Measurements from ENCODE around the gene TIMM44.

Gene TIMM44

DNA sequence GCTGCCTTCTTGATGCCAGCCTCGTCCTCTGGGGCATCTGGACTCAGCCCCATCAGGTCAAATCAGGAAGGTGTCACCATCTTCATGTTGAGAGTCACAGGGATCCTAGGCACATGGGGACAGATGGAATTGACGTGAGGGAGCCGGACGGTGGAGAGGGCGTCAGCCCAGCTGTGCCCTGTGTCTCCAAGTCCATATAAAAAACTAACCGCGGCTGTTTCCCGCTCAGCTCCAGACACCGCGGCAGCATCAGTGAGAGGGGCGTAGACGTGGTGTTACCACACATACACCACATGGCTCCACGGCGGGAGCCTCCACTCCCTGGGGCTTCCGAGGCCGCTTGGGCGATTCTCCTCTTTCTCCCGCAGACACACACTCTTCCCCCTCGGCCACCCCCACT, 63.6 kb downstream of the TIMM44 start:
- H3K27me3 ChIP-seq (ENCODE audit: insufficient read depth, low read depth, severe bottlenecking), result no peaks in the 10 kb centered on the region
- H3K4me3 ChIP-seq (ENCODE audit: low read depth, low read length), result no peak overlapping the region
- TF ChIP-seq, protein P1, sequence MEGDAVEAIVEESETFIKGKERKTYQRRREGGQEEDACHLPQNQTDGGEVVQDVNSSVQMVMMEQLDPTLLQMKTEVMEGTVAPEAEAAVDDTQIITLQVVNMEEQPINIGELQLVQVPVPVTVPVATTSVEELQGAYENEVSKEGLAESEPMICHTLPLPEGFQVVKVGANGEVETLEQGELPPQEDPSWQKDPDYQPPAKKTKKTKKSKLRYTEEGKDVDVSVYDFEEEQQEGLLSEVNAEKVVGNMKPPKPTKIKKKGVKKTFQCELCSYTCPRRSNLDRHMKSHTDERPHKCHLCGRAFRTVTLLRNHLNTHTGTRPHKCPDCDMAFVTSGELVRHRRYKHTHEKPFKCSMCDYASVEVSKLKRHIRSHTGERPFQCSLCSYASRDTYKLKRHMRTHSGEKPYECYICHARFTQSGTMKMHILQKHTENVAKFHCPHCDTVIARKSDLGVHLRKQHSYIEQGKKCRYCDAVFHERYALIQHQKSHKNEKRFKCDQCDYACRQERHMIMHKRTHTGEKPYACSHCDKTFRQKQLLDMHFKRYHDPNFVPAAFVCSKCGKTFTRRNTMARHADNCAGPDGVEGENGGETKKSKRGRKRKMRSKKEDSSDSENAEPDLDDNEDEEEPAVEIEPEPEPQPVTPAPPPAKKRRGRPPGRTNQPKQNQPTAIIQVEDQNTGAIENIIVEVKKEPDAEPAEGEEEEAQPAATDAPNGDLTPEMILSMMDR (IDR thresholded peaks at IDR 0.05; ENCODE audit: low read depth, low read length), result no peak
- peaks cover 2% of the 10 kb centered on the region for H3K9me3 ChIP-seq (ENCODE audit: severe bottlenecking)
- H3K36me3 ChIP-seq, result no peaks in the 10 kb centered on the region
- H3K27ac ChIP-seq, result no peak overlapping the region
- no peak for DNase-seq

DNA sequence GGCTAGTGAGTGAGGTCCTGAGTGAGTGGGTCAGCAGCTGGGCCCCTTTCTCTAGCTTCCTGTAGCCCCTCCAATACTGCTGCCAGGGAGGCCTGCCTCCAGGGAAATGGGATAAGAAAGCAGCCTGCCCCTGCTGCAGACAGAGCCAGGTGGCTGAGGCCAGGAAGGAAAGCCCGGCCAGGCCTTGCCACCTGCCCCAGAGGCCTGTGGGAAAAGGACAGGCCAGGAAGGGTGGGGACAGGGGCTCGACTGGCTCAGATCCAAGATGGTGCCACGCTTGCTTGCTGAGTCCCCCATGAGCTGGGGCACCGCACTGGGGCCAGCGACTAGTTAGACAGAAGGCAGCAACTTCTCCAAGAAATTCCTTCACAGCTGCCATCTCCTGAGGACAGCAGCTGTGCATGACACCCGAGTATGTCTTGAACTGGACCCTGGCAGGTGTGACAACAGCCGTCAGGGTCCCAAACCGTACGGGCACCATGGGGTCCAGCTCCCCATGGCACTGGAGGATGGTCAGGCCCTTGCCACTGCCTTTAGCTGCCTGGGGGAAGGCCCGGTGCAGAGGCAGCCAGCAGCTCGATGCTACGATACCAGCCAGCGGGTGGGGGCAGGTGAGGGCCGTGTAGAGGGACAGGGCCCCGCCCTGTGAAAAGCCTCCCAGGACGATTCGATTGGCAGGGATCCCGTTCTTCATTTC, 64.2 kb downstream of the TIMM44 start:
- H3K4me3 ChIP-seq (ENCODE audit: low read depth, low read length), result no peak overlapping the region
- no peak overlapping the region for H3K27ac ChIP-seq
- no peaks in the 10 kb centered on the region for H3K36me3 ChIP-seq
- no peak for DNase-seq
- H3K9me3 ChIP-seq (ENCODE audit: severe bottlenecking), result peaks cover 2% of the 10 kb centered on the region
- TF ChIP-seq, protein P1 (IDR thresholded peaks at IDR 0.05; ENCODE audit: low read depth, low read length), result no peak
- H3K27me3 ChIP-seq (ENCODE audit: insufficient read depth, low read depth, severe bottlenecking), result no peaks in the 10 kb centered on the region

DNA sequence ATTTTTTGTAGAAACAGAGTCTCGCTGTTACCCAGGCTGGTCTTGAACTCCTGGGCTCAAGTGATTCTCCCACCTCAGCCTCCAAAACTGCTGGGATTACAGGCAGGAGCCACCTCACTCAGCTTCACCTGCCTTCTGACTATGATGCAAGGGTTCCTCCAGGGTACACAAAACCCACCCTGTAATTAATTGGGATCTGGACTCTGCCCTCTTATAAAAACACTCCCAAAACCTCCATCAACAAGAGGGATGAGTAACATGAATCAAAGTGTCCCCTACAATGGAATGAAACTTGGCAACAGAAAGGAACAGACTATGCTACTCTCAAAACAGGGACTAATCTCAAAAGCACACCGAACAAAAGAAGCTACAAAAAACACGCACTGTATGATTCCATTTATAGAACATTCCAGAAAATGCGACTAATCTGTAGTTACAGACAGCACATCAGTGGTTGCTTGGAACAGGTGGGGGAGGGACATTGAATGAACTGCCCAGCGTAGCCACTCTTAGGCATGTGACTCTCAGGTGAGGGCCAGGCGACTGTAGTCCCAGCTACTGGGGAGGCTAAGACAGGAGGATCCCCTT, 66.1 kb downstream of the TIMM44 start:
- no peak for DNase-seq
- H3K9me3 ChIP-seq (ENCODE audit: severe bottlenecking), result peaks cover 2% of the 10 kb centered on the region
- TF ChIP-seq, protein P1 (IDR thresholded peaks at IDR 0.05; ENCODE audit: low read depth, low read length), result no peak
- no peak overlapping the region for H3K27ac ChIP-seq
- H3K27me3 ChIP-seq (ENCODE audit: insufficient read depth, low read depth, severe bottlenecking), result no peaks in the 10 kb centered on the region
- H3K4me3 ChIP-seq (ENCODE audit: low read depth, low read length), result no peak overlapping the region
- peaks cover 9% of the 10 kb centered on the region for H3K36me3 ChIP-seq
